CD4-positive, alpha-beta T cell treated with Interleukin-10 for 1 hour (primary cell): Measurements from ENCODE around the gene OR4C11.

Experiments
- DNase-seq: peaks from one replicate; pipeline ENCODE4 v3.0.0-alpha.2; 2020

Gene OR4C11

DNA sequence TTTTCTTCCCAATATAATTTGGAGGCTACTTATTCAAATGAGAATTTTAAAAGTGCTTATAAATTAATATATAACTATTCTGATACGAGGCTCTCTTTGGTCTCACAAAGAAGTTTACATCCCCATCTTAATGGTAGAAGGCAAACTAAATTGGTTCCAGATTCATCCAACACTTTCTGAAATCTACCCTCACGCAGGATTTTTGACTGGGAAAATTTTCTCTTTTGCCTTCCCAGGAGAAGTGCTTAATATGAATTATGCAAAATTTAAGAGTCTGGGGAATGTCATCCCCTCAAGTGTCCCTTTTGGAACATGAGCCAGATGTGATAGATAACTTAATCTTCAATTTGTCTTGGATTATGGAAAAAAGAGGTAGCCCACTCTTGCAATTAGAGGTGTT lies at the start of gene OR4C11:
Gene OR4C11 (minus strand): TSS at position 101 of the 400 bp plus-strand sequence. CDS start 3,272 bp downstream, outside the sequence.
- DNase-seq: no peak

GRCh38 chr11:55655096-55655495 lies 47.7 kb upstream of the OR4C11 start:
- no peak for DNase-seq

DNA sequence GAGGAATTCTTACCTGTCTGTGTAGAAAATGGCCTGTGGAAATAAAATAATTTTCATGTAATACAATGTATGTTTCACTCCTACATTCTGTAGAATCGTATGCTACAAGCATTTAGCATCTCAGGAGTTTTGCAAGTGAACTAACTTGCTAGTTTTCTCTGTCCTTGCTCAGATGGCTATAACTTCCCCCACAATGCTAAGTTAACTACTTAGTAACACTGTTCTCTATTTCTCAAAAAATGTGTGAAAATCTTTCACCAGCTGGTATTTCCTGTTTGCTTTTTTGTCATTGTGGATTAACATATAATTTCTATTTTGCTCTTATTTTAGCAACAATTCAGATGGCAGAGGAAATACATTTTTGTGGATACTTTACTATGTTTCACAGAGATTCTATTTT lies 45.1 kb upstream of the OR4C11 start:
- DNase-seq: no peak

DNA sequence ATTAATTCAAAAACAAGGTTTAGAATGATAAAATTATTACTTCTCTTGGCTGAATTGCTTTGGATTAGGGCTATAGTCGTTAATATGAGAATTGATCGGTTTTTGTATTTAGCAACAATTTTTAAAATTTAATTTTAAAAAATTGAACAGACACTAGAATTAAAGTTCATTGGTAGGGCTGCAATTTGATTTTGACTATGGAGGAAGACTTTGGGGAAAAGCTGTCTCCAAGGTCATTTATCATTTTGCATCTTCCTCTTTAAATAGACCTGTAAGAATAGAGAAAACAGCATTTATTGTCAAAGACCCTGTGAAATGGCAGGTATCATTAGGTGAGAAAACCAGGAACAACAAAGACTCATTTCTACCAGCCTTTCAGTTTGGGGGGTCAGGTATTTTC lies 40.6 kb upstream of the OR4C11 start, which contains the start of gene OR4S2:
Gene OR4S2 (plus strand): TSS at position 301 of the 400 bp plus-strand sequence. CDS start 2,577 bp downstream, outside the sequence.
- DNase-seq: no peak

GRCh38 chr11:55634813-55635212 lies 27.4 kb upstream of the OR4C11 start, which contains the start of gene OR4P4:
TSS of gene OR4P4 (plus strand) at chr11:55635113.
- DNase-seq: no peak

- no peak for DNase-seq
These were observed 17.1 kb upstream of the OR4C11 start for GRCh38 chr11:55624531-55624930.

- DNase-seq: no peak
These were observed 34.9 kb downstream of the OR4C11 start for GRCh38 chr11:55572548-55572947.

DNA sequence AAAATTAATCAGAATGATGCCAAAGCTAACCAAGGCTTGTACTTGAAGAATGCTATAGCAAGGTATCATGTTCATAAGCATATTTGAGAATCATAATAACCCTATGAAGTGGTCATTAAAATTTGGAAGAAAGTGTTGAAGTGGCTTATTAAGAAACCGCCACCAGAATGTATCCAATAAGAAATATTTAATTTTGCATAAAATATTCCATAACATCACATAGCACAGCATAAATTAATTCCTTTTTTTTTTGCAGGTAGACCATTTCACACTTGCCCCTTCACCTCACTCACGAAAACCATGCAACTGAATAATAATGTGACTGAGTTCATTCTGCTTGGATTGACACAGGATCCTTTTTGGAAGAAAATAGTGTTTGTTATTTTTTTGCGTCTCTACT lies 35.6 kb downstream of the OR4C11 start, which contains the start of gene OR4C16:
Gene OR4C16 (plus strand): TSS at position 301 of the 400 bp plus-strand sequence. CDS start 0 bp downstream, at position 301.
- no peak for DNase-seq

DNA sequence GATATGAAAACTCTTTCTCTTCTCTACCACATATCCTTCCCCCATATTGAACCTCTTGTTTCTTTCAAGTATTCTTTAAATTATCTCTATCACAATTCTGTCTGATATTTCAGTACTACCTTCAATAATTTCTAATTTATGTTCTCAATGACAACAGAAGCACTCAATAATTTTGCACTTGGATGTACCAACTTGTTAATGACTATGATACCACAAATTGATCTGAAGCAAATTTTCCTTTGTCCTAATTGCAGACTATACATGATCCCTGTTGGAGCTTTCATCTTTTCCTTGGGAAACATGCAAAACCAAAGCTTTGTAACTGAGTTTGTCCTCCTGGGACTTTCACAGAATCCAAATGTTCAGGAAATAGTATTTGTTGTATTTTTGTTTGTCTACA lies 53.3 kb downstream of the OR4C11 start, which contains the start of gene OR4C15:
Gene OR4C15 (plus strand): TSS at position 301 of the 400 bp plus-strand sequence. CDS start 0 bp downstream, at position 301.
- DNase-seq: no peak
